OCI-LY1 (cell line): ENCODE data around the gene UQCRC2.

Source experiments
- H2AFZ ChIP-seq: fragments of 200-600 bp; sonication (generic), shearing (Covaris generic); 2 replicates; pipeline ENCODE4 v1.6.0; 2014; ENCODE audit warnings: antibody characterized with exemption, mild to moderate bottlenecking, low read length
- H3F3A ChIP-seq: fragments of 200-600 bp; sonication (generic), shearing (Covaris generic); 2 replicates; pipeline ENCODE4 v1.6.0; 2014; ENCODE audit warnings: mild to moderate bottlenecking, antibody characterized with exemption, low read length, moderate library complexity; ENCODE audit not compliant: insufficient read depth
- H3K27ac ChIP-seq: fragments of 200-600 bp; sonication (generic); 2 replicates; pipeline ENCODE4 v1.5.1; 2014; ENCODE audit warnings: low read length, mixed run types, mild to moderate bottlenecking, low read depth; ENCODE audit not compliant: poor library complexity, severe bottlenecking
- H3K27me3 ChIP-seq: fragments of 200-600 bp; sonication (generic); 2 replicates; pipeline ENCODE4 v1.6.0; 2014; ENCODE audit warnings: antibody characterized with exemption, mild to moderate bottlenecking, low read length, moderate library complexity; ENCODE audit not compliant: insufficient read depth
- H3K36me3 ChIP-seq: fragments of 200-600 bp; sonication (generic); 2 replicates; pipeline ENCODE4 v1.6.1; 2014; ENCODE audit warnings: mild to moderate bottlenecking, antibody characterized with exemption, low read length, moderate library complexity, mixed read lengths; ENCODE audit not compliant: insufficient read depth
- H3K4me1 ChIP-seq: fragments of 200-600 bp; sonication (generic); 2 replicates; pipeline ENCODE4 v1.5.1; 2014; ENCODE audit warnings: mild to moderate bottlenecking, low read length, moderate library complexity; ENCODE audit not compliant: insufficient read depth, severe bottlenecking
- H3K4me2 ChIP-seq: fragments of 200-600 bp; sonication (generic), shearing (Covaris generic); 2 replicates; pipeline ENCODE4 v1.6.1; 2014; ENCODE audit warnings: low read length
- H3K4me3 ChIP-seq: fragments of 200-600 bp; sonication (generic); 2 replicates; pipeline ENCODE4 v1.5.1; 2014; ENCODE audit warnings: low read length, low read depth, mild to moderate bottlenecking, mixed read lengths; ENCODE audit not compliant: poor library complexity, severe bottlenecking
- H3K79me2 ChIP-seq: fragments of 200-600 bp; shearing (Covaris generic); 2 replicates; pipeline ENCODE4 v1.6.1; 2016; ENCODE audit warnings: mixed run types, low read length, mixed read lengths; ENCODE audit not compliant: insufficient read depth
- H3K9ac ChIP-seq: fragments of 200-600 bp; sonication (generic), shearing (Covaris generic); 2 replicates; pipeline ENCODE4 v1.6.1; 2014; ENCODE audit warnings: mild to moderate bottlenecking, low read length, mixed read lengths
- H3K9me2 ChIP-seq: fragments of 200-600 bp; sonication (generic), shearing (Covaris generic); 2 replicates; pipeline ENCODE4 v1.6.1; 2014; ENCODE audit warnings: low read depth, mild to moderate bottlenecking, low read length, mixed read lengths
- H3K9me3 ChIP-seq: fragments of 200-600 bp; shearing (Covaris generic); 2 replicates; pipeline ENCODE4 v1.6.1; 2014; ENCODE audit warnings: low read length, mixed read lengths
- H4K20me1 ChIP-seq: fragments of 200-600 bp; sonication (generic), shearing (Covaris generic); 2 replicates; pipeline ENCODE4 v1.6.0; 2016; ENCODE audit warnings: mild to moderate bottlenecking, low read length; ENCODE audit not compliant: insufficient read depth
- CTCF ChIP-seq: fragments of 200-600 bp; sonication (generic), shearing (Covaris generic); IDR thresholded peaks from 2 replicates; pipeline ENCODE4 v1.5.1; 2017; ENCODE audit warnings: mild to moderate bottlenecking, antibody characterized with exemption, low read length, moderate library complexity, mixed read lengths
- EZH2 ChIP-seq: fragments of 200-600 bp; sonication (generic), shearing (Covaris generic); IDR thresholded peaks from 2 replicates; pipeline ENCODE4 v1.8.0; 2017; ENCODE audit warnings: borderline replicate concordance, mixed run types, mild to moderate bottlenecking, antibody characterized with exemption, low read length, moderate library complexity, mixed read lengths

The UQCRC2 gene

DNA sequence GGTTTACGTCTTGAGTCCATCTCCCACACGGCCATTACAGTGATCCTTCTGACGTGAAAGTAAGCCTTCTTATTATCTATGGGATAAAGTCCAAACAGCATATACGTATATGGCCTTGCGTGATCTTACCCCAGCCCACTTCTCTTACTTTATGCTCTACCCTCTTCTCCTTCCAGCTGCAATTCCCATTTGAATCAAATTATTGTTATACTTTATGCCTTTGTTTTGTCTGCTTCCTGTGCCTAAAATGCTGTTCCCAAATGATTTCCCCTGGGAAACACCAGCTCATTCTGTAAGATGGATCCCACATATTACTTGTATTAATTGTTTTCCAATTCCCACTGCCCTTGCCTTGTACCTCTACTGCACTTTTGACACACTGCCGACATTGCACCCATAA, 11.2 kb downstream of the UQCRC2 start:
- no peaks in the 10 kb centered on the region for H4K20me1 ChIP-seq
- H3F3A ChIP-seq: no peaks in the 10 kb centered on the region
- H3K9ac ChIP-seq: no peak overlapping the region
- no peak overlapping the region for H3K4me2 ChIP-seq
- H3K9me3 ChIP-seq: no peaks in the 10 kb centered on the region
- H3K36me3 ChIP-seq: peaks cover 96% of the 10 kb centered on the region
- H3K4me1 ChIP-seq: no peaks in the 10 kb centered on the region
- no peaks in the 10 kb centered on the region for H3K79me2 ChIP-seq
- TF ChIP-seq CTCF (no peak), EZH2 (no peak)
- no peak overlapping the region for H3K4me3 ChIP-seq
- H3K9me2 ChIP-seq: no peaks in the 10 kb centered on the region
- no peak overlapping the region for H3K27ac ChIP-seq
- no peaks in the 10 kb centered on the region for H3K27me3 ChIP-seq
- no peak overlapping the region for H2AFZ ChIP-seq

GRCh38 chr16:21971856-21972255, 18.7 kb downstream of the UQCRC2 start:
- no peak overlapping the region for H3K9ac ChIP-seq
- no peaks in the 10 kb centered on the region for H3K27me3 ChIP-seq
- no peaks in the 10 kb centered on the region for H3K79me2 ChIP-seq
- H2AFZ ChIP-seq: no peak overlapping the region
- TF ChIP-seq EZH2: no peak
- TF ChIP-seq CTCF: no peak
- no peaks in the 10 kb centered on the region for H4K20me1 ChIP-seq
- H3K4me3 ChIP-seq: no peak overlapping the region
- no peak overlapping the region for H3K27ac ChIP-seq
- no peak overlapping the region for H3K4me2 ChIP-seq
- H3K9me2 ChIP-seq: no peaks in the 10 kb centered on the region
- H3K9me3 ChIP-seq: no peaks in the 10 kb centered on the region
- peaks cover 98% of the 10 kb centered on the region for H3K36me3 ChIP-seq
- H3F3A ChIP-seq: no peaks in the 10 kb centered on the region
- no peaks in the 10 kb centered on the region for H3K4me1 ChIP-seq

GRCh38 chr16:21973945-21974344, 20.8 kb downstream of the UQCRC2 start:
- Histone ChIP-seq H4K20me1 (no peaks in the 10 kb centered on the region), H3K4me1 (no peaks in the 10 kb centered on the region), H3K27ac (no peak overlapping the region), H3K4me2 (no peak overlapping the region), H3K36me3 (peaks cover 98% of the 10 kb centered on the region), H3K9me2 (no peaks in the 10 kb centered on the region), H2AFZ (no peak overlapping the region), H3K27me3 (no peaks in the 10 kb centered on the region), H3F3A (no peaks in the 10 kb centered on the region), H3K9me3 (no peaks in the 10 kb centered on the region), H3K79me2 (no peaks in the 10 kb centered on the region), H3K4me3 (no peak overlapping the region), H3K9ac (no peak overlapping the region)
- TF ChIP-seq CTCF: no peak
